Activated CD4-positive, alpha-beta memory T cell treated with anti-CD3 and anti-CD28 coated beads, Interleukin-2, amount 10 ng/mL, durations not matched to agents 7 days and 5 days (primary cell): ENCODE measurements around the gene FTO. TPM values are rescaled to one million over a fixed set of nuclear protein-coding genes. Genes with fewer than 3 reads are reported as not detected.

Experiments used
- CTCF ChIA-PET: fragments of 350-600 bp; sonication (Branson Sonifier 250); formaldehyde crosslinking; loops from one replicate; lab custom pipeline; 2021; ENCODE audit warnings: antibody characterized with exemption, inconsistent platforms; lab: Charles Lee
- POLR2A ChIA-PET: fragments of 350-600 bp; sonication (Branson Sonifier 250); formaldehyde crosslinking; loops from one replicate; lab custom pipeline; 2021; ENCODE audit warnings: antibody characterized with exemption; lab: Charles Lee
- DNase-seq: peaks from one replicate; pipeline ENCODE4 v3.0.0-alpha.2; 2020
- H3K27ac Mint-ChIP-seq: one replicate; pipeline ENCODE4 v1.8.0; 2021; ENCODE audit warnings: mild to moderate bottlenecking, mixed read lengths
- H3K27me3 Mint-ChIP-seq: one replicate; pipeline ENCODE4 v1.8.0; 2021; ENCODE audit warnings: mixed read lengths
- H3K36me3 Mint-ChIP-seq: one replicate; pipeline ENCODE4 v1.8.0; 2021; ENCODE audit warnings: low read depth, mixed read lengths
- H3K4me1 Mint-ChIP-seq: one replicate; pipeline ENCODE4 v1.8.0; 2021; ENCODE audit warnings: mixed read lengths
- H3K4me3 Mint-ChIP-seq: one replicate; pipeline ENCODE4 v1.8.0; 2021; ENCODE audit warnings: mild to moderate bottlenecking, mixed read lengths
- H3K9me3 Mint-ChIP-seq: one replicate; pipeline ENCODE4 v1.8.0; 2021; ENCODE audit warnings: mixed read lengths
- total RNA-seq, 2 experiments: library from RNA; stranded (reverse); gene quantifications; one replicate each; pipeline ENCODE4 v1.2.3, GENCODE V29; 2021

Gene FTO
- total RNA-seq, 2 experiments from 2014 or later = 48.1 to 48.5 TPM

DNA sequence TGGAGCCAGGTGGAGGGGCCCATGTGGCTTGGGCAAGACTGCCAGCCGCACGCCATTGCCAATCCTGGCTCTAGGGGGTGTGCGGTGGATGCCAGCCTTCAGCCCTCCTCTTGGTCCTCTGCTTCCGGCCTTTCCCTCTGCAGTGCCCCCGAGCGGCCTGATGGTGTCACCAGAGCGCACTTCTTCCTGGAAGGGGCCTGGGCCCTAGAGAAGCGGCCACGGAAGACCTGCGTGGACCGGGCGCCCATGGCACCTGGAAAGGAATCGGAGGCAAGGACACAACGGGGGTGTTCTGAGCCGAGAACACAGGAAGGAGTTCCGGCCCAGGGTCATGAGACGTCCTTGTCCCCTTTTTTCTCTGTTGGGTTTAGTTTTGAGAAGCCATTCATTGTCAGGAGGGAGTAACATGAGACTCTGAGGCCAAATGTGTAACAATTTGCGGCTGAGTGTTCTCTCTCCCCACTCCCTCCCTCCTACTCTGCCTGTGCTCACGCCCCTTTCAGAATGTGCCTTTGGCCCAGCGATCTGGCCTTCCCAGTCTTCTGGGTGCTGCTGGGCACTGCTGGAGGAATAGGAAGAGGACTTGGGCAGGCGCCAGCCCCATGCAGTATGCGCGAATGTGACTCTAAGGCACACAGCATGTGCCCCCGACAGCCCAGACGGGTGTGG lies 489.8 kb downstream of the FTO start:
- peak; percentile 52 for DNase-seq
- ChIA-PET CTCF (no interaction called here), POLR2A (no interaction called here)
- H3K4me1 Mint-ChIP-seq = no peaks in the 10 kb centered on the region
- no peaks in the 10 kb centered on the region for H3K9me3 Mint-ChIP-seq
- H3K36me3 Mint-ChIP-seq = no peaks in the 10 kb centered on the region
- peaks cover 4% of the 10 kb centered on the region for H3K27me3 Mint-ChIP-seq
- H3K27ac Mint-ChIP-seq = no peak overlapping the region
- H3K4me3 Mint-ChIP-seq = no peak overlapping the region

DNA sequence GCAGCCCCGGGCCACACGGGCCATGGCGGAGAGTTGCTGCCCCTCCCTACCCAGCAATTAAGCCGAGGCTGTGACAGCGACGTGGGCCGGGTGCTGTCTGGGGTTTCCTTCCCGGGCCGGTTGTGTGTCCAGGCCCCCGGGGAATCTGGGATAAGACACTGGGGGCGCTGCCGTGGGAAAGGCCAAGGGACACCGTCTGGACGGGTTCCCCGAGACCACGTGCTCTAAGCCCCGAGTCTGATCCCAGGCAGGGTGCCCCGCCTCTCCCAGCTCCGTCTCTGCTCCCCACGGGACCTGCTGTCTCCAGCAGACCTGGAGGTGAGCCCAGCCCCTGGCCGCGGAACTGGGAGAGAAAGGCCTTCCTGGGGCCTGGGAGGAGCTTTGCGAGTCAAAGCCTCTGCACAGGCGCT lies 490.4 kb downstream of the FTO start:
- POLR2A ChIA-PET = no interaction called here
- no peak overlapping the region for H3K4me3 Mint-ChIP-seq

DNA sequence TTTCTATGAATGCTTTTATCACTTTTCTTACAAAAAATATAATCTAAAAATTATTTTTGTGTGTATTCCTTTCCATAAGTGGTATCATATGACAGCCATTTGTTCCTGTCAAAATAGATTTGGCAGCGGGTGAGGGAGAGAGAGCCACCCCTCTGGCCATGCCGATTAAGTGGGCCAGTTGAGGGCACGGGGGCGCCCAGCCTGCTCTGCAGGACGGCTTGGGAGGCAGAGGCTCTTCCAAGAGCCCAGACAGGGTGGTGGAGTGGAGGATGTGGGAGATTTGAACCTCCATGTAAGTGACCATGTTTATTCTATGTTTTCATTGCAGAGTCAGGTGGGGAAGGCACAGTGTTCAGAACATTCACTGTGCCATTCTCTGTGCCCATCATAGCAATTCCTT lies 493.8 kb downstream of the FTO start:
- Mint-ChIP-seq H3K4me3 (no peak overlapping the region), H3K4me1 (no peaks in the 10 kb centered on the region), H3K27ac (no peak overlapping the region), H3K27me3 (no peaks in the 10 kb centered on the region), H3K36me3 (no peaks in the 10 kb centered on the region), H3K9me3 (no peaks in the 10 kb centered on the region)
- CTCF ChIA-PET = no interaction called here
- DNase-seq = no peak
- POLR2A ChIA-PET = no interaction called here

More for the DNA sequence above, 490.4 kb downstream of the FTO start:
- H3K36me3 Mint-ChIP-seq = no peaks in the 10 kb centered on the region
- H3K4me1 Mint-ChIP-seq = no peaks in the 10 kb centered on the region
- H3K27ac Mint-ChIP-seq = no peak overlapping the region
- peaks cover 4% of the 10 kb centered on the region for H3K27me3 Mint-ChIP-seq
- DNase-seq = no peak
- no peaks in the 10 kb centered on the region for H3K9me3 Mint-ChIP-seq
- CTCF ChIA-PET = no interaction called here

DNA sequence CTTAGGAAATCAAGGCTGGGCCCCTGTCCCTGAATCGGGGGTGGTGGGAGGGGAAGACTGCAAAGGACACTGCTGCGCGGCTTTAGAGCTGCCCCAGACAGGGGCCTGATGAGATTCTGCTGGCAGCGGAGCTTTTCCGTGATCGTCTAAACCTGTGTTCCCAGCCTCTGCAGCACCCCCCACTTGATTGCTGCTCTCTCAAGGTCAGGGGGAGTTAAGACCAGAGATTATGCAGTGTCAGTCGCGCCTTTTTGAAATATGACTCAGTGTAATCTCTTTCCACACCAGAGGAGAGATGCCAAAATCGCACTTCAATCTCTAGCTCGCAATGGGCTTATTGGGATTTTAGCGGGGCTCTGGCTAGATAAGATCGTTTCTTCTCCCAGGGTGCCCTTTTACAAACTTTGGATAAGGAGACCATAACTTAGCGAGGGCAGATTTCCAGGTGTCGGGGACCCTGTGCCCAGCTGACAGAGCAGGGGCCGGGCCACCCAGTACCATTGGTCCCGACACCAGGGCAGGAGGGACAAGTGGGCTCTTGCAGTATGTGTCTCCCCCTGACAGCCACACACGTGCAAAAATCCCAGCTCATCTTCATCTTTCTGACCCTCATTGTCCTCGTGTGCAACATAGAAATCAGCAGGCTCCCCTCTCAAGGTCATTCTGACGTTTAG lies 495.7 kb downstream of the FTO start:
- Mint-ChIP-seq H3K4me1 (no peaks in the 10 kb centered on the region), H3K36me3 (no peaks in the 10 kb centered on the region), H3K27ac (no peak overlapping the region), H3K9me3 (no peaks in the 10 kb centered on the region), H3K27me3 (no peaks in the 10 kb centered on the region), H3K4me3 (no peak overlapping the region)
- POLR2A ChIA-PET = no interaction called here
- no peak for DNase-seq
- CTCF ChIA-PET = no interaction called here

DNA sequence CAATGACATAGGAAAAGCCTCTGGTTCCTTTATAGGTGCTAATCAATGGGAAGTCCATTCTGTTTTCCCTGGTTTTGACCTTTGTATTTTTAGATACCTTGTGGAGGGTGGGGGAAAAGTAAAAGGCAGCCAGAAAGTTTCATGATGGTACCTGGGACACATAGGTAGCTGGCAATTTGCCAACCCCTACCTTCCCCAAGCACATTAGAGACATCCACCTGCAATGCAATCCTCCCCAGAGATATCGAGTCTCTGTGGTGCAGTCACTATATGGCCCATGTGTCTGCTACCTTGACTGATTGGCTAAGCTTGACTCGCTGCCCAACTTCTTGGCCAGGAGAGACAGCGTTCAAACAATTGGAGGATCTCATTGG lies 496.2 kb downstream of the FTO start:
- H3K36me3 Mint-ChIP-seq = no peaks in the 10 kb centered on the region
- H3K4me3 Mint-ChIP-seq = no peak overlapping the region
- no peaks in the 10 kb centered on the region for H3K9me3 Mint-ChIP-seq
- no peak overlapping the region for H3K27ac Mint-ChIP-seq
- ChIA-PET CTCF (no interaction called here), POLR2A (no interaction called here)
- no peak for DNase-seq
- H3K4me1 Mint-ChIP-seq = no peaks in the 10 kb centered on the region
- H3K27me3 Mint-ChIP-seq = no peaks in the 10 kb centered on the region

DNA sequence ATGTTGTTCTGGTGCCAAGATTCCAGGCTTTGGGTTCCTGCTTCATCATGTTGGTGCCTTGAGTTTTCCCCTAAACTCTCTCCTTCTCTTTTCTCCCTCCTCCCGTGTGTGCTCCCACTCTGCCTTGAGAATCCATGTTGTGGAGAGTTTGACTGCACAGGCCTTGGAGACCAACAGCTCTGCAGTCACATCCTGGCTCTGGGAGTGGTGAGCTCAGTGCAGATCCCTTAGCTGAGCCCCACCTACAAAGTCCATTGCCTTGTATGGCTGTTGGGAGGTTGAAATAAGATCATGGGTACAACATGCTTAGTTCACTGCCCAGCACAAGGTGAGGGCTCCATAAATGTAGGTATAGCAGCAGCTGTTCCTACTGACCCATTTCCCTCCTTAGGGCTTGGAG lies 496.8 kb downstream of the FTO start:
- H3K9me3 Mint-ChIP-seq = no peaks in the 10 kb centered on the region
- H3K36me3 Mint-ChIP-seq = no peaks in the 10 kb centered on the region
- POLR2A ChIA-PET = no interaction called here
- H3K4me1 Mint-ChIP-seq = no peaks in the 10 kb centered on the region
- no peak for DNase-seq
- no peak overlapping the region for H3K27ac Mint-ChIP-seq
- no peaks in the 10 kb centered on the region for H3K27me3 Mint-ChIP-seq
- CTCF ChIA-PET = no interaction called here
- H3K4me3 Mint-ChIP-seq = no peak overlapping the region

DNA sequence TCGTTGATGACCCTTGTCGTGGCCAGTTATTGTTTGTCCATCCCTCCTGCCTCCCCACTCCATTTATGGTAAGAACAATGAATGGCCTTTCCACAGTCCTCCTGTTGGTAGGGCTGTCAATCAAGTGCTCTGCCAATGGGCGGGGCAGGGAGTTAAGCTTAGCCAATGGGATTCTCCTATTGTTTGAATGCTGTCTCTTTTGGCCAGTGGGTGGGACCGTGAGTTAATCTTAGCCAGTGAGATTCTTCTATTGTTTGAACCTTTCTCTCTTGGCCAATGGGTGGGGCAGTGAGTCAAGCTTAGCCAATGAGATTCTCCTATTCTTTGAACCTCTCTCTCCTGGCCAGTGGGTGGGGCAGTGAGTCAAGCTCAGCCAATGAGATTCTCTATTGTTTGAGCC lies 497.2 kb downstream of the FTO start:
- H3K4me1 Mint-ChIP-seq = no peaks in the 10 kb centered on the region
- H3K27me3 Mint-ChIP-seq = no peaks in the 10 kb centered on the region
- H3K4me3 Mint-ChIP-seq = no peak overlapping the region
- no peaks in the 10 kb centered on the region for H3K36me3 Mint-ChIP-seq
- ChIA-PET CTCF (no interaction called here), POLR2A (no interaction called here)
- H3K9me3 Mint-ChIP-seq = no peaks in the 10 kb centered on the region
- DNase-seq = no peak
- no peak overlapping the region for H3K27ac Mint-ChIP-seq

Other genes with a start within 250 kb of the FTO start
- 10 to 100 TPM; 53.3 to 57.0 TPM for gene AKTIP, start 200.9 kb upstream of the FTO start, total RNA-seq
- 1 to 10 TPM; 4.5 to 5.1 TPM for gene RPGRIP1L, start 297 bp upstream of the FTO start, total RNA-seq